AG10803 (cell line): ENCODE data around the gene MED8.

ENCODE experiments used
- DNase-seq: peaks from one replicate; pipeline ENCODE4 v3.0.0; 2010; ENCODE audit warnings: low read depth
- H3K4me3 ChIP-seq: 2 replicates; pipeline ENCODE4 v1.5.1; 2011; ENCODE audit warnings: mild to moderate bottlenecking, low read length, control low read depth
- CTCF ChIP-seq: conservative IDR thresholded peaks from 2 replicates; pipeline ENCODE4 v1.5.1; 2011; ENCODE audit warnings: mild to moderate bottlenecking, low read length, control low read depth, inconsistent platforms

Gene MED8

GRCh38 chr1:43352351-43352705 is 37.3 kb downstream of the MED8 start:
- no peak for TF ChIP-seq CTCF
- no peak overlapping the region for H3K4me3 ChIP-seq
- no peak for DNase-seq

- DNase-seq: no peak
- H3K4me3 ChIP-seq: no peak overlapping the region
- TF ChIP-seq CTCF: no peak
These were observed 37.9 kb downstream of the MED8 start for GRCh38 chr1:43351421-43352350.

GRCh38 chr1:43350976-43351375 is 38.6 kb downstream of the MED8 start:
- no peak for DNase-seq
- no peak for TF ChIP-seq CTCF
- no peak overlapping the region for H3K4me3 ChIP-seq

- no peak for TF ChIP-seq CTCF
- H3K4me3 ChIP-seq: peak overlapping the region; percentile 60
- no peak for DNase-seq
These were observed 39.9 kb downstream of the MED8 start for GRCh38 chr1:43349594-43350306.

GRCh38 chr1:43348809-43349593 is 40.6 kb downstream of the MED8 start:
- DNase-seq: no peak
- TF ChIP-seq CTCF: no peak
- H3K4me3 ChIP-seq: peak overlapping the region; percentile 60

- TF ChIP-seq CTCF: no peak
- no peak for DNase-seq
- H3K4me3 ChIP-seq: peak overlapping the region; percentile 60
These were observed 41.2 kb downstream of the MED8 start for GRCh38 chr1:43348343-43348808.
